HG03064 (cell line): Measurements from ENCODE around the gene CYB5R3.
"Not testable (repeated sequence)": the region's sequence is repeated elsewhere in the genome, so short reads cannot be mapped to it uniquely, and the experiment has no call there.

Source experiments
- ATAC-seq: cut with Tn5 transposase; IDR thresholded peaks from one replicate; pipeline ENCODE4 v1.9.1; 2021; ENCODE audit warnings: low read depth; ENCODE audit not compliant: unreplicated experiment

CYB5R3 gene

DNA sequence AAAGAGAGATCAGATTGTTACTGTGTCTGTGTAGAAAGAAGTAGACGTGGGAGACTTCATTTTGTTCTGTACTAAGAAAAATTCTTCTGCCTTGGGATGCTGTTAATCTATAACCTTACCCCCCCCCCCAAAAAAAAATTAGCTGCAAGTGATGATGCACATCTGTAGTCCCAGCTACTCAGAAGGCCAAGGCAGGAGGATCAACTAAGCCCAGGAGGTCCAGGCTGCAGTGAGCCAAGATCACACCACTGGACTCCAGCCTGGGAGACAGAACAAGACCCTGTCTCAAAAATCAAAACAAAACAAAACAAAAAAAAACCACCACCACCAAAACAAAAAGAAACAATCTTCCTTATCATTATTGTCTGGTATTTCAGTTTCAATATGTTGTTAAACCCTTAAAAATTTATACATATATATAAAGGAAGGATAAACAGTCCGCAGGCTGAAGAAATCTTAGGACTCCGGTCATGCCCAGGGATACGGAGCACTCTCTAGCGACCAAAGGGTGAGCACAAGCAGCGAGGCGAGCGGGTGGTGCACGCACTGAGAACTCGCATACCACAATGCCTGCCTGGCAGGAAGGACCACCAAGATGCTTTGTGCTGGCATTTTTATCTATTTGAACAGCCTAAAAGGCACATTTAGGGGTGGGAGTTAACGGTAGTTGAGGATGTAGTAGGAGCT, 40.9 kb downstream of the CYB5R3 start:
- ATAC-seq, result no peak

GRCh38 chr22:42607641-42608040, 41.6 kb downstream of the CYB5R3 start:
- ATAC-seq, result not testable (repeated sequence)

- ATAC-seq, result no peak
These were observed 44.8 kb downstream of the CYB5R3 start for GRCh38 chr22:42604403-42604802.

DNA sequence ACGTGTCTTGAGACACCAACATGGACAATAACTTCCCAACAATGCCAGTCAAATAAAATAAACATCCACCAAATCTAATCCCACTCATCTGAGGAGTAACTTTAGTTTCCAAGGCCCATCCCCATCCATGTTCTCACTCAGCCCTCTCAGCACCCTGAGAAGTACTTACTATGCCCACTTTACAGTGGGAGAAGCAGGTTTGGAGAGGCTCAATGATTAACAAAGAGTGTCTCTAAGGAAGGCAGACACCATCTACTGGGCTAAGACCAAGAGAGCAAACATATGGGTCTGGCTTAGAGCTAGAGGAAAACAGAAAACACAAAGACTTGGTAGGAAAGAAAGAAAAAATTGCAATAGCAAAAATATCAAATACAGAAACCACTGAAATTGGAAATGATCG, 45.8 kb downstream of the CYB5R3 start:
- no peak for ATAC-seq

- no peak for ATAC-seq
These were observed 46.7 kb downstream of the CYB5R3 start for GRCh38 chr22:42602470-42602869.

GRCh38 chr22:42601879-42602465, 47.2 kb downstream of the CYB5R3 start:
- ATAC-seq, result no peak

GRCh38 chr22:42596863-42597530, 52.2 kb downstream of the CYB5R3 start:
- ATAC-seq, result no peak

GRCh38 chr22:42596336-42596735, 52.9 kb downstream of the CYB5R3 start:
- ATAC-seq, result no peak

- no peak for ATAC-seq
These were observed 53.8 kb downstream of the CYB5R3 start for GRCh38 chr22:42595434-42595833.

DNA sequence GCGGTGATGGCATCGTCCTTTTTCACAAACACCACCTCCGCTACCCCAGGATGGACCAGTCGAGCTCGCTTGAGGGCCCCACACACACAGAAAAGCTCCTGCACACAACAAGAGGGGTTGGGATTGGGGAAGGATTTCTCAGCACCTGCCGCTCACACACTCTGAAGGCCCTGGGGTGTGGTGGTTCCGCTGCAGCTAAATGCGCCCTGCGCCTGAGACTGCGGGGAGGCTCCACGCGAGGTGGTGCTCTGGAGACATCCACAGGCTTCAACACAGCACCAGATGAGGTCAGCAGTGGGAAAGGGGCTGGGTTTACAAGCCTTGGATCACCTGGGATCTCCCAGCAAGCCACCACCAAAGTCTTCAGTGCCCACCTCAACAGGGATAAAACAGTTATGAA, 57.2 kb downstream of the CYB5R3 start:
- no peak for ATAC-seq

DNA sequence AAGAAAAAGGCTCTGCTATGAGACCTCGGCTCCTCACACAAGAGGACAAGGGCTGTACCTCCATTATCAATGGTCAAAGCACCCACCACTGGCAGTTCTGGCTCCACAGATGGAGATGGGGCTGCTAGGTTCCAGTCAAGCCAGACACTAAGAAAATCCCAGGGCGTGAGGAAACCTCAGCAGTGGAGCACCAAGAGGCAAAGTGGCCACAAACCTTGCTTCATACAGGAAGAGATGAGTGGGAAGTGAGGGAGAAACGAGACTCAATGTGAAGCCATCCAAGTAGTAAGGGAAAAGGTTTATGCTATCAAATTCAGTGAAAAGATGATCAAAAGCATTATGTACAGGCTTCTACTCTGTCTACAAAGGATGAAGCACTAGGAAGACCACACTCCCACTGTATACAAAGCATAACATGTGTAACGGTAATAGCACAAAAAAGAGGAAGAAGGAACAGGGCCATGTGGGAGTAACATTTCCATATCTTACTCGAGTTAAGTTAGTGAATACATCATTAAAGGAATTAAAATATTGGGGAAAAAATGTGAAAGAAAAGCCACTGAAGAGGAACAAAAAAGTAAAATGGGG, 61.5 kb downstream of the CYB5R3 start:
- ATAC-seq, result no peak

DNA sequence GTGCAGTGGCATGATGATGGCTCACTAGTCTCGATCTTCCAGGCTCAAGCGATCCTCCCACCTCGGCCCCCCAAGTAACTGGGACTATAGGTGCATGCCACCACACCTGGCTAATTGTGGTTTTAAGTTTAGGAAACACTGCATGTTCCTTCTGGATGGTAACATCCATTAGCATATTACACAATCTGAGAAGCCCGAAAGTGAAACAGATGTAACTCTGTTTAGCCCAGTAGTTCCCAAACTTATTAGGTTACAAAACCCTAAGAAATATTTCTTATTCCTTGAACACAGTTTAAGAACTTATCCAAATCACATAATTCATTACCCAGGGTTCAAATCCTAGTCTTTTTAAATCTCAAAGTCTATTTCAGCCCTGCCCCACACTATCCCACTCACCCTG, 62.8 kb downstream of the CYB5R3 start:
- no peak for ATAC-seq

DNA sequence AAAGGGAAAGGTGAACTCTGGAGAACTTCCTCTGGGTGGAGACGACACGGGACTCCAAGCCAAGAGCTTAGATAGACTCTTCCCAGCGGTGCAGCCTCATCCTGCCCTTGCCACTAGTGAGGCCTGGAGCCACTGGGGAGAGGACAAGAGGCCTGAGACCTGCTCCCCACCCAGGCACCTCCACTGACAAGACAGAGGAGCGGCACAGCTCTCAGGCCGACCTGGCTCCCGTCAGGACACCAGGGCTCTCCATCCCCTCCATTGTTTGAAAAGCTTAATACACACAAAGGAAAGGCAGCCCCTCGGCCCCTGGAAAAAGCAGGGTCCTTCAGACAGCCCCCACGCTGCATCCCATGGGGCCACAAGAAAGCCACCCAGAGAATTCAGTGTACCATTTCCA, 64.1 kb downstream of the CYB5R3 start:
- ATAC-seq, result no peak

DNA sequence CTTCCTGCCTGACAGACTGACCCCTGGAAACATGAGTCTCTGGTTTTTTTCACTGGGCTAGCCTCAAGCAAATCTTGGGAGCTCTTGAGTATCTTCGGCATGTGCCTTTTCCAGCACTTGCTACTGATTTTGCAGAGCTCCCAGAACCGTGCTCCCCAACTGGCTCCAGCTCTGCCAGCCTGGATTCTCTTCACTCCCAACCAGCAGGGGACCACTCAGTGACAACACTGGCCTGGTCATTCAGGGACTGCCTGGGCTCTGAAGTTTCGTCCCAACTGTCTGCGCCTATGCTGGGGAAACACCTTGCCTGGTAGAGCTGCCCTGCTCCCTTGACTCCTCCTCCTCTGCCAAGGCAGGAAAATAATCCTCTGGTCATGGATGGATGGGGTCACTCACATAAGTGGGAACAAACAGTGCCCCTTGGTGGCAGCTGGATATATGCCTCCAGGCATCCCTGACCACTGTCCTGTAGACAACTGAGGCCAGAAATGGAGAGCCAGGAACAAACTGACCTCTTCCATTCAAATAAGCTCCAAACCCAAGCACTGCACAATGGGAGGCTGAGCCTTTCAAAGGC, 64.7 kb downstream of the CYB5R3 start:
- ATAC-seq, result no peak

- no peak for ATAC-seq
These were observed 66.2 kb downstream of the CYB5R3 start for GRCh38 chr22:42582987-42583386.

- ATAC-seq, result no peak
These were observed 67.2 kb downstream of the CYB5R3 start for GRCh38 chr22:42581762-42582716.

GRCh38 chr22:42581194-42581761, 67.9 kb downstream of the CYB5R3 start:
- not testable (repeated sequence) for ATAC-seq

DNA sequence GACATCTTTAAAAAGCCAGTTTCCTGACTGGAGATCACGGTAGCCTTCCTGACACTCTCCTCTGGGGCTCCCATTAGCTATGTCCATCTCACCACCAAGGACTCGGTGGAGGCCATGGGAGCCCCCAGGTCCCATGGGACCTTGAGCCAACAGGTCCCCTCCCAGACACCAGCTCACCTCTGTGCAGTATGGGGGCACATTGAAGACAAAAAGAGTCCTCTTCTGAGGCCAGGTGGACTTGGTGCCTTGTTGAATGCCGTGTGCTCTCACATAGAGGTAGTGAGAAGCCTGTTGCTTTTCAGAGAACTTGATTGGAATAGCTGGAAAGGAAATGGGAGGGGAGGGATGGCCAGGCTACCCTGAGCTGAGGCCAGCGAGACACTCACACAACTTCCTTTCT, 69.2 kb downstream of the CYB5R3 start:
- ATAC-seq, result not testable (repeated sequence)

DNA sequence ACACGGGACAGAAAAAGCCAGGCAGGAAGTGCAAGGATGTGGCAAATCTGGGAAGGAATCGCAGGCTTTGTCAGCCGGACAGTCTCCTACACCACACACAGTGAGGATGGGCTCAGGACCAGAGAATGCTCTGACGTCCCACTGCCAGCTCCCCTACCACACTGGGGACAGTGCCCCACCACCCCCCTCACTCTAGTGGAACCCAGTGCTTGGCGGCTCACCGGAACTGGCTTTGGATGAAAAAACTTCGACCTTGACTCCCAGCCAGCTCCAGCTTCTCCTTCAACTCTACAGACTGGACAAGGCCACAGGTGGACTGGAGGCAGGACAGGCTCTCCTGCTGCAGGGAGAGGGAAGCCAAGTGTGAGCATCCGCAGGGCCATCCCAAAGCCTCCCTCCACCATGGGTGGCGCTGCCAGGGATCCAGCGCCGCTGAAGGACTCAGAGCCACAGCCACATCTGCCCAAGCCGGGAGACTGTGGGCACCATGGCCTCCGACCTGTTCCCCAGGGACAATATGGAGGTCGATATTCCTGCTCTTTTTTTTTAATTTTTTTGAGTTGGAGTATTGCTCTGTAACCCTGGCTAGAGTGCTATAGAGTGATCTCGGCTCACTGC, 71.5 kb downstream of the CYB5R3 start:
- ATAC-seq, result no peak
